ENCODE results near the gene VGLL3.
"Not testable (repeated sequence)": the region's sequence is repeated elsewhere in the genome, so short reads cannot be mapped to it uniquely, and the experiment has no call there.

Gene VGLL3

GRCh38 chr3:86985181-86985826 is 5.6 kb downstream of the VGLL3 start:
- in situ Hi-C loops (cut with MboI; ENCODE audit: low pct_unique_long_range_greater_than_20kb, low sequenced_read_pairs, unreplicated experiment), result no loop called here
- no peak for DNase-seq (ENCODE audit: low spot score)
- no peak for TF ChIP-seq CTCF (IDR thresholded peaks at IDR 0.05; ENCODE audit: extremely low read depth, insufficient read depth, missing control alignments)

GRCh38 chr3:86984271-86984670 is 6.7 kb downstream of the VGLL3 start:
- DNase-seq (ENCODE audit: low spot score), result no peak

GRCh38 chr3:86982883-86983282 is 8.1 kb downstream of the VGLL3 start:
- in situ Hi-C loops (cut with MboI; ENCODE audit: low pct_unique_long_range_greater_than_20kb, low sequenced_read_pairs, unreplicated experiment), result no loop called here
- DNase-seq (ENCODE audit: low spot score), result no peak
- no peak for TF ChIP-seq CTCF (IDR thresholded peaks at IDR 0.05; ENCODE audit: extremely low read depth, insufficient read depth, missing control alignments)

More at GRCh38 chr3:86984271-86984670, 6.7 kb downstream of the VGLL3 start:
- in situ Hi-C loops (cut with MboI; ENCODE audit: low pct_unique_long_range_greater_than_20kb, low sequenced_read_pairs, unreplicated experiment), result no loop called here
- TF ChIP-seq CTCF (IDR thresholded peaks at IDR 0.05; ENCODE audit: extremely low read depth, insufficient read depth, missing control alignments), result no peak

- DNase-seq (ENCODE audit: low spot score), result no peak
- in situ Hi-C loops (cut with MboI; ENCODE audit: low pct_unique_long_range_greater_than_20kb, low sequenced_read_pairs, unreplicated experiment), result no loop called here
- no peak for TF ChIP-seq CTCF (IDR thresholded peaks at IDR 0.05; ENCODE audit: extremely low read depth, insufficient read depth, missing control alignments)
These were observed 12.8 kb downstream of the VGLL3 start for GRCh38 chr3:86978111-86978551.

- no peak for DNase-seq (ENCODE audit: low spot score)
- in situ Hi-C loops (cut with MboI; ENCODE audit: low pct_unique_long_range_greater_than_20kb, low sequenced_read_pairs, unreplicated experiment), result no loop called here
- TF ChIP-seq CTCF (IDR thresholded peaks at IDR 0.05; ENCODE audit: extremely low read depth, insufficient read depth, missing control alignments), result no peak
These were observed 14.7 kb downstream of the VGLL3 start for GRCh38 chr3:86976219-86976618.

GRCh38 chr3:86974177-86974576 is 16.8 kb downstream of the VGLL3 start:
- in situ Hi-C loops (cut with MboI; ENCODE audit: low pct_unique_long_range_greater_than_20kb, low sequenced_read_pairs, unreplicated experiment), result not testable (repeated sequence)

GRCh38 chr3:86973440-86973839 is 17.5 kb downstream of the VGLL3 start:
- no peak for DNase-seq (ENCODE audit: low spot score)
- TF ChIP-seq CTCF (IDR thresholded peaks at IDR 0.05; ENCODE audit: extremely low read depth, insufficient read depth, missing control alignments), result no peak
- in situ Hi-C loops (cut with MboI; ENCODE audit: low pct_unique_long_range_greater_than_20kb, low sequenced_read_pairs, unreplicated experiment), result no loop called here

More at GRCh38 chr3:86974177-86974576, 16.8 kb downstream of the VGLL3 start:
- DNase-seq (ENCODE audit: low spot score), result not testable (repeated sequence)

All from GM13977 (cell line).